Colonic mucosa (tissue), 4 donors: ENCODE data around the gene ANKRD13D. TPM values are rescaled to one million over a fixed set of nuclear protein-coding genes. Genes with fewer than 3 reads are reported as not detected.

ENCODE experiments used
- DNase-seq: peaks from one replicate; pipeline ENCODE4 v3.0.0-alpha.2; 2020
- H3K27ac ChIP-seq: fragments of 200-600 bp; one replicate; pipeline ENCODE4 v1.8.0; 2021
- H3K27me3 ChIP-seq: fragments of 200-600 bp; one replicate; pipeline ENCODE4 v1.8.0; 2021
- H3K36me3 ChIP-seq: fragments of 200-600 bp; one replicate; pipeline ENCODE4 v1.8.0; 2021
- H3K4me1 ChIP-seq: fragments of 200-600 bp; one replicate; pipeline ENCODE4 v1.8.0; 2021; ENCODE audit warnings: mild to moderate bottlenecking
- H3K4me3 ChIP-seq: fragments of 200-600 bp; one replicate; pipeline ENCODE4 v1.8.0; 2021
- H3K9ac ChIP-seq, 2 donors: one replicate each; pipeline ENCODE4 v1.7.0; 2013; ENCODE audit warnings: control low read depth in 2 of 2, low read depth in 2 of 2, low read length in 2 of 2
- H3K9me3 ChIP-seq: fragments of 200-600 bp; one replicate; pipeline ENCODE4 v1.8.0; 2021
- CTCF ChIP-seq: fragments of 200-600 bp; IDR thresholded peaks from one replicate; pipeline ENCODE4 v1.8.0; 2022; ENCODE audit warnings: antibody characterized with exemption, mild to moderate bottlenecking
- intact Hi-C: fragments of 100-400 bp; cut with DNase I; formaldehyde crosslinking; loops from one replicate; pipeline ENCODE4 v1.14.1; 2022
- total RNA-seq, 2 donors: library from RNA; stranded (reverse); fragmentation: NEBNext Ultra II Directional in 1 of 2; extraction: Animal tissue kit (Norgen Biotek cat#: 25700) in 1 of 2; gene quantifications; one replicate each; pipeline ENCODE4 v1.2.1, GENCODE V29; 2021
- donor health status: healthy.
- donor health status: DM: no; HTN: no; CAD: no.
- donor health status: DM: no; HTN: no; CAD: no.

Gene ANKRD13D
- total RNA-seq, 2 donors from 2014 or later = 18.8 to 39.5 TPM

- H3K4me1 ChIP-seq = peaks cover 7% of the 10 kb centered on the region
- DNase-seq = peak; percentile 90
- no peaks in the 10 kb centered on the region for H3K36me3 ChIP-seq
- H3K27me3 ChIP-seq = no peaks in the 10 kb centered on the region
- no peaks in the 10 kb centered on the region for H3K9me3 ChIP-seq
- no peak overlapping the region for H3K4me3 ChIP-seq
- peak; percentile 83 for TF ChIP-seq CTCF
- peak overlapping the region; percentile 50 to 62 for H3K9ac ChIP-seq
- H3K27ac ChIP-seq = peak overlapping the region; percentile 15
- intact Hi-C loops = loop anchor here (2.0 kb wide), 1 partner anchor 54 kb away; no protein-coding TSS in a partner anchor
Measured at GRCh38 chr11:67262731-67263675, 26.1 kb upstream of the ANKRD13D start.

- intact Hi-C loops = no loop called here
- no peak for TF ChIP-seq CTCF
- Histone ChIP-seq H3K4me3 (no peak overlapping the region), H3K27me3 (no peaks in the 10 kb centered on the region), H3K36me3 (no peaks in the 10 kb centered on the region), H3K9ac (no peak overlapping the region), H3K9me3 (no peaks in the 10 kb centered on the region), H3K27ac (no peak overlapping the region), H3K4me1 (peaks cover 18% of the 10 kb centered on the region)
- no peak for DNase-seq
Measured at GRCh38 chr11:67264260-67264659, 24.8 kb upstream of the ANKRD13D start.

- H3K27me3 ChIP-seq = no peaks in the 10 kb centered on the region
Measured at GRCh38 chr11:67264877-67265632, 24.0 kb upstream of the ANKRD13D start.

GRCh38 chr11:67265633-67266448 lies 23.3 kb upstream of the ANKRD13D start:
- intact Hi-C loops = loop anchor here (5.0 kb wide), 1 partner anchor 116 kb away; no protein-coding TSS in a partner anchor

More at GRCh38 chr11:67264877-67265632, 24.0 kb upstream of the ANKRD13D start:
- Histone ChIP-seq H3K4me3 (no peak overlapping the region), H3K27ac (no peak overlapping the region), H3K9ac (no peak overlapping the region), H3K4me1 (peaks cover 26% of the 10 kb centered on the region), H3K36me3 (no peaks in the 10 kb centered on the region), H3K9me3 (no peaks in the 10 kb centered on the region)
- no peak for TF ChIP-seq CTCF
- intact Hi-C loops = loop anchor here (5.0 kb wide), 1 partner anchor 117 kb away; no protein-coding TSS in a partner anchor
- DNase-seq = no peak

More at GRCh38 chr11:67265633-67266448, 23.3 kb upstream of the ANKRD13D start:
- peak overlapping the region; percentile 56 to 59 for H3K9ac ChIP-seq
- peaks cover 33% of the 10 kb centered on the region for H3K4me1 ChIP-seq
- no peak overlapping the region for H3K4me3 ChIP-seq
- H3K9me3 ChIP-seq = no peaks in the 10 kb centered on the region
- peak overlapping the region; percentile 41 for H3K27ac ChIP-seq
- DNase-seq = peak; percentile 83
- peak; percentile 50 for TF ChIP-seq CTCF
- no peaks in the 10 kb centered on the region for H3K27me3 ChIP-seq
- H3K36me3 ChIP-seq = no peaks in the 10 kb centered on the region
